MM.1S (cell line): ENCODE data around the gene CCDC51.

ENCODE experiments used
- DNase-seq: peaks from one replicate; pipeline ENCODE4 v3.0.0-alpha.2; 2015
- H2AFZ ChIP-seq: fragments of 300-600 bp; sonication (generic); 2 replicates; pipeline ENCODE4 v1.6.0; 2016; ENCODE audit warnings: antibody characterized with exemption, low read length
- H3F3A ChIP-seq: fragments of 300-600 bp; sonication (generic); 2 replicates; pipeline ENCODE4 v1.6.1; 2016; ENCODE audit warnings: mild to moderate bottlenecking, antibody characterized with exemption, low read length, moderate library complexity, mixed read lengths; ENCODE audit not compliant: insufficient read depth
- H3K27ac ChIP-seq: fragments of 300-600 bp; sonication (generic); 2 replicates; pipeline ENCODE4 v1.5.1; 2016; ENCODE audit warnings: mild to moderate bottlenecking, low read length
- H3K27me3 ChIP-seq: fragments of 300-600 bp; sonication (generic); replicated peaks from 2 replicates; pipeline ENCODE4 v1.6.0; 2016; ENCODE audit warnings: low read length; ENCODE audit not compliant: insufficient read depth
- H3K36me3 ChIP-seq: fragments of 300-600 bp; sonication (generic); replicated peaks from 2 replicates; pipeline ENCODE4 v1.6.1; 2016; ENCODE audit warnings: mild to moderate bottlenecking, low read length, mixed read lengths; ENCODE audit not compliant: insufficient read depth
- H3K4me1 ChIP-seq: fragments of 300-600 bp; sonication (generic); 2 replicates; pipeline ENCODE4 v1.6.1; 2016; ENCODE audit warnings: low read length, mixed read lengths
- H3K4me2 ChIP-seq: fragments of 300-600 bp; sonication (generic); 2 replicates; pipeline ENCODE4 v1.6.0; 2016; ENCODE audit warnings: low read depth, low read length
- H3K4me3 ChIP-seq: fragments of 300-600 bp; sonication (generic); 2 replicates; pipeline ENCODE4 v1.5.1; 2016; ENCODE audit warnings: low read length, mixed read lengths
- H3K79me2 ChIP-seq: fragments of 300-600 bp; sonication (generic); 2 replicates; pipeline ENCODE4 v1.6.1; 2016; ENCODE audit warnings: mixed run types, low read length, mixed read lengths
- H3K9ac ChIP-seq: fragments of 300-600 bp; sonication (generic); 2 replicates; pipeline ENCODE4 v1.6.1; 2016; ENCODE audit warnings: low read length, mixed read lengths
- H3K9me2 ChIP-seq: fragments of 300-600 bp; sonication (generic); replicated peaks from 2 replicates; pipeline ENCODE4 v1.6.1; 2016; ENCODE audit warnings: mild to moderate bottlenecking, low read length, mixed read lengths; ENCODE audit not compliant: insufficient read depth
- H3K9me3 ChIP-seq: fragments of 300-600 bp; sonication (generic); replicated peaks from 2 replicates; pipeline ENCODE4 v1.6.1; 2016; ENCODE audit warnings: mild to moderate bottlenecking, low read length, mixed read lengths; ENCODE audit not compliant: insufficient read depth
- H4K20me1 ChIP-seq: fragments of 300-600 bp; sonication (generic); 2 replicates; pipeline ENCODE4 v1.6.1; 2016; ENCODE audit warnings: mild to moderate bottlenecking, low read length, moderate library complexity, mixed read lengths; ENCODE audit not compliant: insufficient read depth
- EZH2 ChIP-seq: fragments of 300-600 bp; sonication (generic); optimal IDR thresholded peaks from 2 replicates; pipeline ENCODE3; 2017; ENCODE audit warnings: low read depth, mild to moderate bottlenecking, antibody characterized with exemption, low read length, mixed read lengths
- EZH2phosphoT487 ChIP-seq: fragments of 300-600 bp; sonication (generic); IDR thresholded peaks from 2 replicates; pipeline ENCODE4 v1.6.1; 2018; ENCODE audit warnings: antibody characterized with exemption, low read length
- TF ChIP-seq, protein P1 (sequence below): fragments of 300-600 bp; sonication (generic); IDR thresholded peaks from 2 replicates; pipeline ENCODE4 v1.5.1; 2016; ENCODE audit warnings: antibody characterized with exemption, low read length, mixed read lengths

CCDC51 gene

DNA sequence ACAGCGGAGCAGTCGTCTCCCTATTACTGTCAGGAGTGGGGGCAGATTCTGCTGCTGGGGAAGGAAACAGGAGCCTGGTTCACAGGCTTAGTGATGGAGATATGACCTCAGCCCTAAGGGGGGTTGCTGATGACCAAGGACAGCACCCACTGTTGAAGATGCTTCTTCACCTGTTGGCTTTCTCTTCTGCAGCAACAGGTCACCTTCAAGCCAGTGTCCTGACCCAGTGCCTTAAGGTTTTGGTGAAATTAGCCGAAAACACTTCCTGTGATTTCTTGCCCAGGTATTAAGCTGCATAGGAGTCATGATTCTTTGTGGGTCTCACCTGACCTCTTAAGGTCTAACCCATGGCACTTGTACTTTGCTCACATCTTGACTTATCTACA lies 20.6 kb upstream of the CCDC51 start:
- Histone ChIP-seq H3K4me1 (peaks cover 3% of the 10 kb centered on the region), H3F3A (no peaks in the 10 kb centered on the region), H3K9ac (no peak overlapping the region), H3K79me2 (no peaks in the 10 kb centered on the region), H3K9me3 (no peaks in the 10 kb centered on the region), H3K27ac (no peak overlapping the region), H3K27me3 (no peaks in the 10 kb centered on the region), H3K4me3 (no peak overlapping the region), H3K4me2 (no peak overlapping the region), H3K36me3 (peaks cover 4% of the 10 kb centered on the region), H4K20me1 (no peaks in the 10 kb centered on the region), H3K9me2 (no peaks in the 10 kb centered on the region), H2AFZ (no peak overlapping the region)
- DNase-seq: no peak
- TF ChIP-seq, protein P1, sequence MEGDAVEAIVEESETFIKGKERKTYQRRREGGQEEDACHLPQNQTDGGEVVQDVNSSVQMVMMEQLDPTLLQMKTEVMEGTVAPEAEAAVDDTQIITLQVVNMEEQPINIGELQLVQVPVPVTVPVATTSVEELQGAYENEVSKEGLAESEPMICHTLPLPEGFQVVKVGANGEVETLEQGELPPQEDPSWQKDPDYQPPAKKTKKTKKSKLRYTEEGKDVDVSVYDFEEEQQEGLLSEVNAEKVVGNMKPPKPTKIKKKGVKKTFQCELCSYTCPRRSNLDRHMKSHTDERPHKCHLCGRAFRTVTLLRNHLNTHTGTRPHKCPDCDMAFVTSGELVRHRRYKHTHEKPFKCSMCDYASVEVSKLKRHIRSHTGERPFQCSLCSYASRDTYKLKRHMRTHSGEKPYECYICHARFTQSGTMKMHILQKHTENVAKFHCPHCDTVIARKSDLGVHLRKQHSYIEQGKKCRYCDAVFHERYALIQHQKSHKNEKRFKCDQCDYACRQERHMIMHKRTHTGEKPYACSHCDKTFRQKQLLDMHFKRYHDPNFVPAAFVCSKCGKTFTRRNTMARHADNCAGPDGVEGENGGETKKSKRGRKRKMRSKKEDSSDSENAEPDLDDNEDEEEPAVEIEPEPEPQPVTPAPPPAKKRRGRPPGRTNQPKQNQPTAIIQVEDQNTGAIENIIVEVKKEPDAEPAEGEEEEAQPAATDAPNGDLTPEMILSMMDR: no peak
- TF ChIP-seq EZH2: no peak
- TF ChIP-seq EZH2phosphoT487: no peak

DNA sequence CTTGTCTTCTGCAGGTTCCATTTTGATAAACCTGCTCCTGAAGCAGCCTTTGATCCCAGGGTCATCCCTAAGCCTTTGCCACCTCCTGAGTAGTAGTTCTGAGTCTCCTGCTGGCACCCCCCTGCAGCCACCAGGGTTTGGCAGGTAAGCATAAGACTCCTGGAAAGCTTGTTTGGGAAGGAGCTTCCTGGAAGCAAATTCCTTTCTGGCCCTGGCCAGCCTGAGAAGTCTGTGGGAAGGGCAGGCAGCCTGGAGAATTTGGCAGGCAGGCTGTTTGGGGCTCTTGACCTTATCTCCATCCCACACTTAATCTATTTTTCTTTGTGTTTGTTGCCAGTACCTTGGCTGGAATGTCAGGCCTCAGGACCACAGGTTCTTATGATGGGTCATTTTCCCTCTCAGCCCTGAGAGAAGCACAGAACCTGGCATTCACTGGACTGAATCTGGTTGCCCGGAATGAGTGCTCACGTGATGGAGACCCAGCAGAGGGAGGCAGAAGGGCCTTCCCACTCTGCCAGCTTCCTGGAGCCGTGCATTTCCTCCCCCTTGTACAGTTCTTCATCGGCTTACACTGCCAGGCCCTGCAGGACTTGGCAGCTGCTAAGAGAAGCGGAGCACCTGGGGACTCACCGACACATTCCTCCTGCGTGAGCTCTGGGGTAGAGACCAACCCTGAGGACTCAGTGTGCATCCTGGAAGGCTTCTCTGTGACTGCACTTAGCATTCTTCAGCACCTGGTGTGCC lies 20.0 kb upstream of the CCDC51 start:
- no peaks in the 10 kb centered on the region for H3K4me1 ChIP-seq
- no peaks in the 10 kb centered on the region for H4K20me1 ChIP-seq
- H3K27ac ChIP-seq: no peak overlapping the region
- TF ChIP-seq, protein P1: no peak
- no peak for TF ChIP-seq EZH2
- no peak for TF ChIP-seq EZH2phosphoT487
- no peak overlapping the region for H2AFZ ChIP-seq
- no peaks in the 10 kb centered on the region for H3K79me2 ChIP-seq
- no peaks in the 10 kb centered on the region for H3K27me3 ChIP-seq
- H3K4me3 ChIP-seq: no peak overlapping the region
- no peak overlapping the region for H3K9ac ChIP-seq
- DNase-seq: no peak
- peaks cover 4% of the 10 kb centered on the region for H3K36me3 ChIP-seq
- H3K9me3 ChIP-seq: no peaks in the 10 kb centered on the region
- no peaks in the 10 kb centered on the region for H3F3A ChIP-seq
- no peak overlapping the region for H3K4me2 ChIP-seq
- no peaks in the 10 kb centered on the region for H3K9me2 ChIP-seq

DNA sequence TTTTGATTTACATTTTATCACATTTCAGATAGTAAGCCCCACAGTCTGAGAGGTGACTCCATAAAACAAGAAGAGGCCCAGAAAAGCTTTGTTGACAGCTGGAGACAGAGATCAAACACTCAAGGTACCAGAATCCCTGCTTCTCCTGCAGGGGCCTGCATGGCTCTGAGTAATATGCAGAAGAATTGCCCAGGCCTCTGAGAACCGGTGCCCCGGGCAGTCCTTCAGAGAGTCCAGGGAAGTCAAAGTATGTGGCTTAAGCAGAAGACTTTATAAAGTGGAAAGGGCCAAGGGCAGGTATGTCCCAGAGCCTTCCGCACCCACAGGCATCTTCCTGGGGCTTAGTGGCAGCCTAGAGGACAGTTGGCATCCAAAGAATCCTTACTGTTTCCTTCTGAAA lies 19.4 kb upstream of the CCDC51 start:
- no peaks in the 10 kb centered on the region for H4K20me1 ChIP-seq
- no peak overlapping the region for H3K9ac ChIP-seq
- no peak overlapping the region for H3K4me3 ChIP-seq
- peaks cover 4% of the 10 kb centered on the region for H3K36me3 ChIP-seq
- H3K79me2 ChIP-seq: no peaks in the 10 kb centered on the region
- no peaks in the 10 kb centered on the region for H3F3A ChIP-seq
- no peaks in the 10 kb centered on the region for H3K9me2 ChIP-seq
- DNase-seq: no peak
- no peaks in the 10 kb centered on the region for H3K9me3 ChIP-seq
- no peaks in the 10 kb centered on the region for H3K27me3 ChIP-seq
- no peaks in the 10 kb centered on the region for H3K4me1 ChIP-seq
- H3K27ac ChIP-seq: no peak overlapping the region
- no peak overlapping the region for H2AFZ ChIP-seq
- no peak overlapping the region for H3K4me2 ChIP-seq
- no peak for TF ChIP-seq EZH2phosphoT487
- TF ChIP-seq, protein P1: no peak
- no peak for TF ChIP-seq EZH2
